GM11168 (cell line): ENCODE measurements around the gene SYNJ1.
"Not testable (repeated sequence)": the region's sequence is repeated elsewhere in the genome, so short reads cannot be mapped to it uniquely, and the experiment has no call there.

Experiments used
- in situ Hi-C: fragments of 300-500 bp; cut with MboI; formaldehyde crosslinking; loops from one replicate; pipeline ENCODE4 v1.12.0; 2022; ENCODE audit warnings: low sequenced_read_pairs; ENCODE audit not compliant: unreplicated experiment

The SYNJ1 gene

GRCh38 chr21:32695482-32695881 is 32.3 kb downstream of the SYNJ1 start:
- in situ Hi-C loops, result not testable (repeated sequence)

GRCh38 chr21:32693581-32693980 is 34.2 kb downstream of the SYNJ1 start:
- in situ Hi-C loops, result no loop called here

- in situ Hi-C loops, result no loop called here
These were observed 37.7 kb downstream of the SYNJ1 start for GRCh38 chr21:32690085-32690484.

GRCh38 chr21:32687643-32688345 is 40.0 kb downstream of the SYNJ1 start:
- in situ Hi-C loops, result no loop called here

- in situ Hi-C loops, result no loop called here
These were observed 44.9 kb downstream of the SYNJ1 start for GRCh38 chr21:32682696-32683474.

GRCh38 chr21:32674731-32675130 is 53.1 kb downstream of the SYNJ1 start:
- in situ Hi-C loops, result loop anchor here (25.0 kb wide), 1 partner anchor 513 kb away; no protein-coding TSS in a partner anchor

- in situ Hi-C loops, result loop anchor here (25.0 kb wide), 1 partner anchor 513 kb away; no protein-coding TSS in a partner anchor
These were observed 53.8 kb downstream of the SYNJ1 start for GRCh38 chr21:32674038-32674437.

GRCh38 chr21:32666258-32666657 is 61.6 kb downstream of the SYNJ1 start:
- in situ Hi-C loops, result loop anchor here (25.0 kb wide), 1 partner anchor 521 kb away; no protein-coding TSS in a partner anchor

- in situ Hi-C loops, result loop anchor here (25.0 kb wide), 1 partner anchor 523 kb away; no protein-coding TSS in a partner anchor
These were observed 63.7 kb downstream of the SYNJ1 start for GRCh38 chr21:32664095-32664494.

GRCh38 chr21:32661981-32662380 is 65.8 kb downstream of the SYNJ1 start:
- in situ Hi-C loops, result loop anchor here (25.0 kb wide), 1 partner anchor 525 kb away; no protein-coding TSS in a partner anchor

- in situ Hi-C loops, result loop anchor here (25.0 kb wide), 1 partner anchor 526 kb away; no protein-coding TSS in a partner anchor
These were observed 66.6 kb downstream of the SYNJ1 start for GRCh38 chr21:32661026-32661782.

- in situ Hi-C loops, result loop anchor here (25.0 kb wide), 1 partner anchor 529 kb away; no protein-coding TSS in a partner anchor
These were observed 69.3 kb downstream of the SYNJ1 start for GRCh38 chr21:32658524-32658923.

GRCh38 chr21:32653326-32653901 is 74.4 kb downstream of the SYNJ1 start:
- in situ Hi-C loops, result loop anchor here (25.0 kb wide), 1 partner anchor 534 kb away; no protein-coding TSS in a partner anchor

- in situ Hi-C loops, result no loop called here
These were observed 79.6 kb downstream of the SYNJ1 start for GRCh38 chr21:32648165-32648564.

- in situ Hi-C loops, result no loop called here
These were observed 82.3 kb downstream of the SYNJ1 start for GRCh38 chr21:32645261-32646182.

- in situ Hi-C loops, result no loop called here
These were observed 85.8 kb downstream of the SYNJ1 start for GRCh38 chr21:32641710-32642698.

GRCh38 chr21:32626621-32627196 is 101.1 kb downstream of the SYNJ1 start:
- in situ Hi-C loops, result no loop called here
